Muscle of back (tissue), 13 donors: ENCODE measurements around the gene SMC3. TPM values are rescaled to one million over a fixed set of nuclear protein-coding genes. Genes with fewer than 3 reads are reported as not detected.
"Not testable (repeated sequence)": the region's sequence is repeated elsewhere in the genome, so short reads cannot be mapped to it uniquely, and the experiment has no call there.

Experiments
- DNase-seq, 3 donors: peaks; one replicate each; pipeline versions ENCODE4 v3.0.0 to v3.0.0-alpha.2; 2013
- long read RNA-seq, 9 donors: transcript quantifications; one replicate each; lab custom pipeline, GENCODE V29; 2026
- polyA plus RNA-seq, 10 donors: library from polyadenylated mRNA; unstranded; fragments of 120-200 nt; gene quantifications; one replicate each; pipeline ENCODE4 v1.2.1, GENCODE V29; 2013; ENCODE audit not compliant: insufficient read length in 10 of 10

SMC3 gene
- polyA plus RNA-seq = 10 to 100 TPM; 40.3 to 61.6 (median 46.4) TPM
- long read RNA-seq, donor 1, partial matches to known transcripts = 15 of 15 reads
- long read RNA-seq, donor 1, other reads (novel, unspliced or antisense) = 0 of 15 reads
- long read RNA-seq, donor 2 = 0 reads
- long read RNA-seq, donor 3 = 0 reads
- long read RNA-seq, donor 4, full-length matches to known transcripts = 1 of 1 reads
- long read RNA-seq, donor 4, partial matches to known transcripts = 0 of 1 reads
- long read RNA-seq, donor 4, other reads (novel, unspliced or antisense) = 0 of 1 reads
- long read RNA-seq, donor 5, partial matches to known transcripts = 18 of 18 reads
- long read RNA-seq, donor 5, other reads (novel, unspliced or antisense) = 0 of 18 reads
- long read RNA-seq, donor 6, partial matches to known transcripts = 5 of 5 reads
- long read RNA-seq, donor 6, other reads (novel, unspliced or antisense) = 0 of 5 reads
- long read RNA-seq, donor 7, full-length matches to known transcripts = 2 of 11 reads
- long read RNA-seq, donor 7, partial matches to known transcripts = 9 of 11 reads
- long read RNA-seq, donor 7, other reads (novel, unspliced or antisense) = 0 of 11 reads
- long read RNA-seq, donor 8 = 0 reads
- long read RNA-seq, donor 9 = 0 reads

GRCh38 chr10:110567201-110568054 lies at the start of gene SMC3:
TSS of gene SMC3 (plus strand) at chr10:110567695. CDS start at chr10:110567817, 122 bp downstream.
- peak; percentile 95 to 98 (median 97) for DNase-seq

- DNase-seq = no peak
Observed at GRCh38 chr10:110522365-110522988, 45.0 kb upstream of the SMC3 start.

GRCh38 chr10:110523736-110524135 lies 43.8 kb upstream of the SMC3 start:
- DNase-seq = no peak

DNA sequence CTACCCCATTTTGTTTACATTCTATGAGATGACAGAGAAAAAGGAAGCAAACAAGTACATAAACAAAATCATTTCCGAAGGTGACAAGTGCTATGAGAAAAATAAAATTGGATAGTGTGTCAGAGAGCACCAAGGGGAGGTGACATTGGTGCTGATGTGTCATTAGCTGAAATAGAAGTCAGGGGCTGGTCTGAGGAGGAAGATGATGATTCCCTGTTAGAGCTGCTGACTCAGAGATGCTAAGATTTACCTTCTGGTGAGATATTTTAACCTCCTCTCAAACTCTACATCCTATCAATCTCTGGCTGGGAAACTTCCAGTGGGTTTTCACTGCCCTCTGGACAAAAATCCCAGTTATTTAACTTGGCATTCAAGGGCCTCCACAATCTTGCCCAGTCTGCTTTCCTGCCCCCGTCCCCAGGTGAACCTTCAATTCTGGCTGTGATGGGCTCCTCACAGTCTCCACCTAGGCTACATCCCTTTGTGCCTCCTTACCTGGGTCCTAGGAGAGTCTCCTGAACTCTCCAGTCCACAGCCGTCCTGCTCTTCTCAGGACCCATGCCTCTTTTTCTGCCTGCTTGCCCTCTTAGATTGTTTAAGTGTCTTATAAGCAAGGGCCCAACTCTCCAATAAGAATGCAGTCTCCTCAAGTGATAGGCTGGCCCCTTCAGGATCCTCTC lies 43.2 kb upstream of the SMC3 start:
- DNase-seq = no peak

DNA sequence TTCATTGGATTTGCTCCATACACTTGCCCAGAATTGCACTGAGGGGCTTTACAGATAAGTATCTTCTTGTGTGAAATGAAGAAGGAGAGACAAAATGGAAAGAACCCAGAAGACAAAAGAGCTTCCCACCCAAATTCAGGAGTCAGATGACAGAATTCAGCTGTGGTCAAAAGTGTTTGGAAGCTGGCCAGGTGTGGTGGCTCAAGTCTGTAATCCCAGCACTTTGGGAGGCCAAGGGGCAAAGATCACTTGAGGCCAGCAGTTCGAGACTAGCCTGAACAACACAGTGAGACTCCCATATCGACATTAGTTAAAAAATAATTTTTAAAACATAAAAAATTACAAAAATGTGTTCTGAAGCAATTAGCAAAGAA lies 42.6 kb upstream of the SMC3 start:
- no peak for DNase-seq

GRCh38 chr10:110525349-110526260 lies 41.9 kb upstream of the SMC3 start:
- no peak for DNase-seq

DNA sequence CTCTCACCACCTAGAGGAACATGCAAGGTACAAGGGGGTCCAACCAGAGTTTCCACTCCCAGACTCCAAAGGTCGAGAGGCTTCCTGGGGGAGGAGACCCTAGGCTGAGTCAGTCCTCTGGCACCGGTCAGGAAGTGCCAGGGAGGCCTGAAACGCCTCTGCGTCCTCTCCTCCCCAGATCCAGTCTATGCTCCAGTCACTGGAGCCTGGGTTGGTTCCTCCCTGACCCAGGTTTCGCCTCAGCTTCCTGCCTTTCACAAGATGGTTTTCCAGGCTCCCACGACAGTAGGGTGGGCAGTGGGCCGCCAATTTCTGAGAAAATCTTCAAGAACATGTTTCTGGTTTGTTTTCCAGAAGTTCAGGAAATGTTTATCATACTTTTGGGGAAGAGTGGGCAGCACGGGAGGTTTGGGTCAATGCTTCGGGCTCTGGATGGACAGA lies 39.7 kb upstream of the SMC3 start:
- no peak for DNase-seq

DNA sequence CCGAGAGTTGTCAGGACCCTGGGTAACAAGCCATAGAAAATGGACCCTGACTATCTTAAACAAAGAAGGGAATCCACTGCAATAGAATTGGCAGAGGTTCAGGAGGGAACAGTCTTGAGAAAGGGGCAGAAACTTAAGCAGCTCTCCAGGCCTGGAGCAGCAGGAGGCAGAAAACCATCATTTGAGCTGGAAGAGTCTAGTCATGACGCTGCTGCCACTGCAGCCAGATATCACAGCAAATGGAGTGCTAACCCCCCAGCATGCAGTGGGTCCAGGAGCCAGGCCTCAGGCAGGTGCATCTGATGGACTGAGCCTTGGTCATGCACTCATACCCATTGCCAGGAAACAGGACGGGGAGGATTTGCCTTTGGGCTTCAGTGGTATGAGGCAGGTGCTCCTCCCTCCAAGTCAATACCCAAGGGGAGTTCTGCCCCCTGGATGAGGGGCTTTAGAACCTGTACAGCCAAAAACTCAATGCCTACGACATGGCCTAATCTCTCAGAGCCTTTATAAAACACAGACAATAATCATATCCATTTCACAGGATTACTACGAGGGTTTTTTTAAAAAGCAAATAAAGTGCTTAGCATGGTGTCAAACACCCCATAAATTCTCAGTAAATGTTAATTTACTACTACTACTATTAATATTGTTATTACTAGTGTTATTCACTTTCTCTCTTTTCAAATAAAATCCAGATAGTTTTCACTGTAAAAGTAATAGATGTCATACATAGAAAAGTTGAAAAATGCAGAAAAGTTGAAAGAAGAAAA lies 39.1 kb upstream of the SMC3 start:
- DNase-seq = no peak

- not testable (repeated sequence) for DNase-seq
Observed at GRCh38 chr10:110528997-110529524, 38.4 kb upstream of the SMC3 start.

GRCh38 chr10:110529596-110530011 lies 37.9 kb upstream of the SMC3 start:
- DNase-seq = no peak

DNA sequence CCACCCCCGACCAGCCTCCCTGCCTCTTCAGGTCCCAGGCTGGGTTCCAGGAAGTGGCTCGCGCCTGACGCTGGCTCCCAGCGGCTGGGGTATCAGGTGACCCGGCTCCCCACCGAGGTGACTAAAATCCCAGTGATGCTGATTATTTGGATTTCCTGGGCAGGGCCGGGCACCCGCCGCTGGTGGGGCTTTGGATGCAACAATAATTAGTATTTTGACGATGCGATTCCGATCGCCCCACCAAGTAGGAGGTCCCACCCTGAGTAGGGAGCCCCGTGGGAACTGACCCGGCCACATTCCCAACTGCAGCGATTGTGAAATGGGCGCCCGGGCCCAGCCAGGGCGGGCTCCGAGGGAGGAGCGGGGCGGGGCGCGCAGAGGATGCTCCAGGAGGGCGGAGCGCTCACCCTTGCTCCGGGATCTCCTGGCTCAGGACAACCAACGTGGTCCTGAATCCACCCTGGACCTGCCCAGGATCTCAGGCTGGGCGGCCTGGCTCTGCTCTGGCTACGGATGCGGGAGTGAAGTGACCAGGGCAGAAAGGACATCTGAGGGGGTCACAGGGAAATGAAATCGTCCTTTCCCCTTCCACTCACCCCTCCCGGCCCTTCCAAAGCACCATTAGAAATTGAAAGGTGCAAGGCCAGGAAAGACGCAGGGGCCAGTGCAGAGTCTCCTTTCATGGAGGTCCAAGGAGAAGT lies 37.2 kb upstream of the SMC3 start:
- DNase-seq = peak in 1 of 3 donors; percentile 30

DNA sequence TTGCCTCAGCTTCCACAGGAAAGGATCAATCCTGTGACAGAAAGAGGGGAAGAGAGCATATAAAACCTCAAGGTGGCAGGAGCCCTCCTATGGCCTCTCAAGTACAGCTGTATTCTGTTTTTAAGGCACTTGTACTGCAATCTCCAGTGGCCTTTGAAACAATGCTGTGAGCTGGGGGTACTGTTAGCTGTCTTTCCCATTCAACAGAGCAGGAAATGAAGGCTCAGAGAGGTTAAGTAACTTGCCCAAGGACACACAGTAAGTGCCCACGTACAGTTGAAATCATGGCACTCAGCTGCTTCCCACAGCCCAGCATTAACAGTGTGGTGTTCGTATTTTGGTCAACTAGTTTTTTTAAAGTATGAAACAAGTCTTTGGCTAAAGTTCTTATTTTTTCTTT lies 35.8 kb upstream of the SMC3 start:
- DNase-seq = no peak

- not testable (repeated sequence) for DNase-seq
Observed at GRCh38 chr10:110532628-110533027, 34.9 kb upstream of the SMC3 start.

DNA sequence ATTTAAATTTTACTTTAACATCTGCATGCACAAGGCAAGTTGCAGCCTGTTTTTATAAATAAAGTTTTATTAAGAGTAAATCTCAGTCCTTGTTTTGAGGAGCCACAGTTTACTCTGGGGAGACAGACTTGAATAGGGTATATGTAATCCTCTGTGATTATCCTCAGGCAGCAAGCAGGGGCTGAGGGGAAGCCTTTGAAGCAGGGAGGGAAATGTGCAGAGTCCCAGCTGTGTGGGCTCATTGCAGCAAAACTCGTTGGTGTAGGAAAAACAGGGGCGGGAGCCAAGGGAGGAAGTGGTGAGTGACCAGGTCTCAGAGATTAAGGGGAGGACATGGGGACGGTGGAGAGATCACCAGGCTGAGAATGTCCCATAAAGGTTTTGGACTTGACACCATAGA lies 34.3 kb upstream of the SMC3 start:
- no peak for DNase-seq

- DNase-seq = no peak
Observed at GRCh38 chr10:110534571-110534970, 32.9 kb upstream of the SMC3 start.

GRCh38 chr10:110535958-110536891 lies 31.3 kb upstream of the SMC3 start:
- DNase-seq = peak in 1 of 3 donors; percentile 29

- DNase-seq = no peak
Observed at GRCh38 chr10:110539091-110539490, 28.4 kb upstream of the SMC3 start.
